HEK293 (cell line): ENCODE results near the gene PPP1R27.

Experiments used
- BCL11A ChIP-seq: fragments of 450-650 bp; formaldehyde crosslinking; IDR thresholded peaks from 2 replicates; pipeline ENCODE4 v1.5.1; 2016; ENCODE audit warnings: low read depth, missing biosample characterization, missing genetic modification characterization
- BCL6B ChIP-seq: fragments of 450-650 bp; formaldehyde crosslinking; IDR thresholded peaks from 2 replicates; pipeline ENCODE4 v1.5.1; 2017; ENCODE audit warnings: missing biosample characterization, missing genetic modification characterization
- CTCF ChIP-seq: fragments of 450-650 bp; formaldehyde crosslinking; IDR thresholded peaks from 2 replicates; pipeline ENCODE4 v1.5.1; 2016; ENCODE audit warnings: missing biosample characterization, missing genetic modification characterization
- GLI2 ChIP-seq: fragments of 450-650 bp; formaldehyde crosslinking; IDR thresholded peaks from 2 replicates; pipeline ENCODE4; 2017; ENCODE audit warnings: missing biosample characterization, missing genetic modification characterization, low read depth, borderline replicate concordance
- HOXA7 ChIP-seq: sonication (generic); formaldehyde crosslinking; IDR thresholded peaks from 2 replicates; pipeline ENCODE4 v1.8.1; 2022; ENCODE audit warnings: missing genetic modification reagents, borderline replicate concordance
- MEIS1 ChIP-seq: sonication (generic); formaldehyde crosslinking; IDR thresholded peaks from 2 replicates; pipeline ENCODE4 v1.8.1; 2022; ENCODE audit warnings: missing genetic modification reagents, mild to moderate bottlenecking, borderline replicate concordance
- MYNN ChIP-seq: fragments of 450-650 bp; formaldehyde crosslinking; IDR thresholded peaks from 2 replicates; pipeline ENCODE4 v1.5.1; 2016; ENCODE audit warnings: missing biosample characterization, missing genetic modification characterization, borderline replicate concordance
- REPIN1 ChIP-seq: fragments of 450-650 bp; formaldehyde crosslinking; IDR thresholded peaks from 2 replicates; pipeline ENCODE4 v1.5.1; 2017; ENCODE audit warnings: missing biosample characterization, missing genetic modification characterization, low read depth
- SALL2 ChIP-seq: fragments of 450-650 bp; formaldehyde crosslinking; IDR thresholded peaks from 2 replicates; pipeline ENCODE4 v1.5.0; 2017; ENCODE audit warnings: missing biosample characterization, mild to moderate bottlenecking, missing genetic modification characterization, borderline replicate concordance
- ZBTB17 ChIP-seq: fragments of 450-650 bp; formaldehyde crosslinking; IDR thresholded peaks from 2 replicates; pipeline ENCODE4 v1.5.1; 2016; ENCODE audit warnings: missing biosample characterization, missing genetic modification characterization
- ZEB2 ChIP-seq: fragments of 450-650 bp; formaldehyde crosslinking; IDR thresholded peaks from 2 replicates; pipeline ENCODE4 v1.5.1; 2016; ENCODE audit warnings: missing biosample characterization, missing genetic modification characterization
- ZFHX2 ChIP-seq: fragments of 450-650 bp; formaldehyde crosslinking; conservative IDR thresholded peaks from 2 replicates; pipeline ENCODE4 v1.5.1; 2016; ENCODE audit warnings: missing biosample characterization, missing genetic modification characterization
- ZFP3 ChIP-seq: fragments of 450-650 bp; formaldehyde crosslinking; IDR thresholded peaks from 2 replicates; pipeline ENCODE4 v1.5.1; 2016; ENCODE audit warnings: low read depth, missing biosample characterization, missing genetic modification characterization
- ZFP41 ChIP-seq: fragments of 450-650 bp; formaldehyde crosslinking; IDR thresholded peaks from 2 replicates; pipeline ENCODE4 v1.5.1; 2016; ENCODE audit warnings: missing biosample characterization, missing genetic modification characterization, borderline replicate concordance
- ZNF112 ChIP-seq: fragments of 450-650 bp; formaldehyde crosslinking; IDR thresholded peaks from 2 replicates; pipeline ENCODE4 v1.5.0; 2017; ENCODE audit warnings: missing biosample characterization, missing genetic modification characterization
- ZNF146 ChIP-seq: fragments of 450-650 bp; formaldehyde crosslinking; IDR thresholded peaks from 2 replicates; pipeline ENCODE4 v1.5.1; 2016; ENCODE audit warnings: missing biosample characterization, missing genetic modification characterization
- ZNF16 ChIP-seq: fragments of 450-650 bp; formaldehyde crosslinking; IDR thresholded peaks from 2 replicates; pipeline ENCODE4 v1.5.1; 2016; ENCODE audit warnings: low read depth, missing biosample characterization, missing genetic modification characterization
- ZNF19 ChIP-seq: fragments of 450-650 bp; formaldehyde crosslinking; IDR thresholded peaks from 2 replicates; pipeline ENCODE4; 2016; ENCODE audit warnings: missing biosample characterization, missing genetic modification characterization, low read depth
- ZNF24 ChIP-seq: fragments of 450-650 bp; formaldehyde crosslinking; IDR thresholded peaks from 2 replicates; pipeline ENCODE4 v1.5.1; 2016; ENCODE audit warnings: missing biosample characterization, missing genetic modification characterization
- ZNF544 ChIP-seq: fragments of 450-650 bp; formaldehyde crosslinking; IDR thresholded peaks from 2 replicates; pipeline ENCODE4 v1.5.0; 2017; ENCODE audit warnings: missing biosample characterization, missing genetic modification characterization
- ZNF585B ChIP-seq: fragments of 450-650 bp; formaldehyde crosslinking; IDR thresholded peaks from 2 replicates; pipeline ENCODE4 v1.5.1; 2016; ENCODE audit warnings: missing biosample characterization, missing genetic modification characterization
- ZNF658 ChIP-seq: fragments of 450-650 bp; formaldehyde crosslinking; IDR thresholded peaks from 2 replicates; pipeline ENCODE4; 2016; ENCODE audit warnings: missing biosample characterization, missing genetic modification characterization
- ZNF677 ChIP-seq: fragments of 450-650 bp; IDR thresholded peaks from 2 replicates; pipeline ENCODE4 v1.5.0; 2018; ENCODE audit warnings: missing biosample characterization, mild to moderate bottlenecking, missing genetic modification characterization, moderate library complexity
- ZNF768 ChIP-seq: fragments of 450-650 bp; formaldehyde crosslinking; IDR thresholded peaks from 2 replicates; pipeline ENCODE4 v1.5.1; 2018; ENCODE audit warnings: missing biosample characterization, mild to moderate bottlenecking, missing genetic modification characterization
- ZNF843 ChIP-seq: fragments of 450-650 bp; formaldehyde crosslinking; IDR thresholded peaks from 2 replicates; pipeline ENCODE4 v1.5.1; 2016; ENCODE audit warnings: missing biosample characterization, missing genetic modification characterization
- ZSCAN30 ChIP-seq: fragments of 450-650 bp; IDR thresholded peaks from 2 replicates; pipeline ENCODE4 v1.5.1; 2018; ENCODE audit warnings: missing biosample characterization, mild to moderate bottlenecking, missing genetic modification characterization, moderate library complexity
- ZSCAN5A ChIP-seq: fragments of 450-650 bp; formaldehyde crosslinking; IDR thresholded peaks from 2 replicates; pipeline ENCODE4 v1.5.1; 2016; ENCODE audit warnings: missing biosample characterization, missing genetic modification characterization
- TF ChIP-seq, protein P1 (sequence below): fragments of 450-650 bp; formaldehyde crosslinking; conservative IDR thresholded peaks from 2 replicates; pipeline ENCODE4 v1.5.1; 2016; ENCODE audit warnings: low read depth, missing biosample characterization, missing genetic modification characterization

Gene PPP1R27

GRCh38 chr17:81792675-81793615 is 41.9 kb downstream of the PPP1R27 start (continued):
- no peak for TF ChIP-seq ZSCAN30 (tag by site-specific recombination)
- no peak for TF ChIP-seq ZNF585B (tag by site-specific recombination)
- no peak for TF ChIP-seq ZNF768 (tag by site-specific recombination)
- no peak for TF ChIP-seq ZFP41 (tag by site-specific recombination)
- no peak for TF ChIP-seq ZNF658
- no peak for TF ChIP-seq CTCF (tag by site-specific recombination)
- TF ChIP-seq ZFP3 (tag by site-specific recombination), result no peak
- TF ChIP-seq ZBTB17 (tag by site-specific recombination), result no peak
- no peak for TF ChIP-seq REPIN1 (tag by site-specific recombination)
- TF ChIP-seq SALL2 (tag by site-specific recombination), result no peak; the same call in 1 of the 2 replicates
- no peak for TF ChIP-seq ZEB2 (tag by site-specific recombination)
- no peak for TF ChIP-seq ZNF24
- no peak for TF ChIP-seq BCL6B (tag by site-specific recombination)
- TF ChIP-seq ZNF146 (tag by site-specific recombination), result no peak
- TF ChIP-seq ZFHX2 (tag by site-specific recombination), result peak; percentile 88
- TF ChIP-seq ZNF843 (tag by site-specific recombination), result no peak
- no peak for TF ChIP-seq ZNF16 (tag by site-specific recombination)
- TF ChIP-seq, protein P1, sequence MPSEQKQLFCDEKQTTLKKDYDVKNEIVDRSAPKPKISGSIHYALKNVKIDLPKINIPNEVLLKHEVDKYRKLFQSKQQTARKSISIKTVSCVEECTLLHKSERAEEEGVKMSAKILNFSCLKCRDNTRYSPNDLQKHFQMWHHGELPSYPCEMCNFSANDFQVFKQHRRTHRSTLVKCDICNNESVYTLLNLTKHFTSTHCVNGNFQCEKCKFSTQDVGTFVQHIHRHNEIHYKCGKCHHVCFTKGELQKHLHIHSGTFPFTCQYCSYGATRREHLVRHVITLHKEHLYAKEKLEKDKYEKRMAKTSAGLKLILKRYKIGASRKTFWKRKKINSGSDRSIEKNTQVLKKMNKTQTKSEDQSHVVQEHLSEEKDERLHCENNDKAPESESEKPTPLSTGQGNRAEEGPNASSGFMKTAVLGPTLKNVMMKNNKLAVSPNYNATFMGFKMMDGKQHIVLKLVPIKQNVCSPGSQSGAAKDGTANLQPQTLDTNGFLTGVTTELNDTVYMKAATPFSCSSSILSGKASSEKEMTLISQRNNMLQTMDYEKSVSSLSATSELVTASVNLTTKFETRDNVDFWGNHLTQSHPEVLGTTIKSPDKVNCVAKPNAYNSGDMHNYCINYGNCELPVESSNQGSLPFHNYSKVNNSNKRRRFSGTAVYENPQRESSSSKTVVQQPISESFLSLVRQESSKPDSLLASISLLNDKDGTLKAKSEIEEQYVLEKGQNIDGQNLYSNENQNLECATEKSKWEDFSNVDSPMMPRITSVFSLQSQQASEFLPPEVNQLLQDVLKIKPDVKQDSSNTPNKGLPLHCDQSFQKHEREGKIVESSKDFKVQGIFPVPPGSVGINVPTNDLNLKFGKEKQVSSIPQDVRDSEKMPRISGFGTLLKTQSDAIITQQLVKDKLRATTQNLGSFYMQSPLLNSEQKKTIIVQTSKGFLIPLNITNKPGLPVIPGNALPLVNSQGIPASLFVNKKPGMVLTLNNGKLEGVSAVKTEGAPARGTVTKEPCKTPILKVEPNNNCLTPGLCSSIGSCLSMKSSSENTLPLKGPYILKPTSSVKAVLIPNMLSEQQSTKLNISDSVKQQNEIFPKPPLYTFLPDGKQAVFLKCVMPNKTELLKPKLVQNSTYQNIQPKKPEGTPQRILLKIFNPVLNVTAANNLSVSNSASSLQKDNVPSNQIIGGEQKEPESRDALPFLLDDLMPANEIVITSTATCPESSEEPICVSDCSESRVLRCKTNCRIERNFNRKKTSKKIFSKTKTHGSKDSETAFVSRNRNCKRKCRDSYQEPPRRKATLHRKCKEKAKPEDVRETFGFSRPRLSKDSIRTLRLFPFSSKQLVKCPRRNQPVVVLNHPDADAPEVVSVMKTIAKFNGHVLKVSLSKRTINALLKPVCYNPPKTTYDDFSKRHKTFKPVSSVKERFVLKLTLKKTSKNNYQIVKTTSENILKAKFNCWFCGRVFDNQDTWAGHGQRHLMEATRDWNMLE (tag by site-specific recombination), result no peak
- TF ChIP-seq ZNF677, result no peak
- TF ChIP-seq GLI2 (tag by site-specific recombination), result no peak
- peak; percentile 43; the same call in 1 of the 2 replicates for TF ChIP-seq ZNF112 (tag by site-specific recombination)
- TF ChIP-seq ZNF19 (tag by site-specific recombination), result no peak
- 0 out of 2 replicates have a peak, but pooled peaks have one; percentile 23 for TF ChIP-seq BCL11A (tag by site-specific recombination)
- TF ChIP-seq MEIS1 (CRISPR knock-in tag), result no peak
- no peak for TF ChIP-seq HOXA7
- TF ChIP-seq ZSCAN5A (tag by site-specific recombination), result no peak
- no peak for TF ChIP-seq MYNN (tag by site-specific recombination)
- no peak; the same call in 1 of the 2 replicates for TF ChIP-seq ZNF544 (tag by site-specific recombination)
